Activated CD4-positive, alpha-beta memory T cell treated with anti-CD3 and anti-CD28 coated beads, Interleukin-2, amount 10 ng/mL, durations not matched to agents 7 days and 5 days (primary cell): ENCODE data around the gene NAT8L. TPM values are rescaled to one million over a fixed set of nuclear protein-coding genes. Genes with fewer than 3 reads are reported as not detected.

Experiments used
- CTCF ChIA-PET: fragments of 350-600 bp; sonication (Branson Sonifier 250); formaldehyde crosslinking; loops from one replicate; lab custom pipeline; 2021; ENCODE audit warnings: antibody characterized with exemption, inconsistent platforms; lab: Charles Lee
- POLR2A ChIA-PET: fragments of 350-600 bp; sonication (Branson Sonifier 250); formaldehyde crosslinking; loops from one replicate; lab custom pipeline; 2021; ENCODE audit warnings: antibody characterized with exemption; lab: Charles Lee
- DNase-seq: peaks from one replicate; pipeline ENCODE4 v3.0.0-alpha.2; 2020
- H3K27ac Mint-ChIP-seq: one replicate; pipeline ENCODE4 v1.8.0; 2021; ENCODE audit warnings: mild to moderate bottlenecking, mixed read lengths
- H3K27me3 Mint-ChIP-seq: one replicate; pipeline ENCODE4 v1.8.0; 2021; ENCODE audit warnings: mixed read lengths
- H3K36me3 Mint-ChIP-seq: one replicate; pipeline ENCODE4 v1.8.0; 2021; ENCODE audit warnings: low read depth, mixed read lengths
- H3K4me1 Mint-ChIP-seq: one replicate; pipeline ENCODE4 v1.8.0; 2021; ENCODE audit warnings: mixed read lengths
- H3K4me3 Mint-ChIP-seq: one replicate; pipeline ENCODE4 v1.8.0; 2021; ENCODE audit warnings: mild to moderate bottlenecking, mixed read lengths
- H3K9me3 Mint-ChIP-seq: one replicate; pipeline ENCODE4 v1.8.0; 2021; ENCODE audit warnings: mixed read lengths
- total RNA-seq, 2 experiments: library from RNA; stranded (reverse); gene quantifications; one replicate each; pipeline ENCODE4 v1.2.3, GENCODE V29; 2021

NAT8L gene
- total RNA-seq, 2 experiments from 2014 or later = 0.08 to 0.10 TPM

GRCh38 chr4:2104556-2105345 is 45.6 kb downstream of the NAT8L start:
- ChIA-PET CTCF (no interaction called here), POLR2A (interaction anchor here (0.9 kb wide), 1 partner anchor 20 kb away, joined by 3 read pairs; no protein-coding TSS in a partner anchor)
- Mint-ChIP-seq H3K36me3 (peaks cover 9% of the 10 kb centered on the region), H3K9me3 (peaks cover 14% of the 10 kb centered on the region), H3K4me1 (no peaks in the 10 kb centered on the region), H3K27ac (no peak overlapping the region), H3K27me3 (peaks cover 27% of the 10 kb centered on the region), H3K4me3 (no peak overlapping the region)
- DNase-seq = no peak

- no peak overlapping the region for H3K27ac Mint-ChIP-seq
- no peaks in the 10 kb centered on the region for H3K4me1 Mint-ChIP-seq
- ChIA-PET POLR2A (no interaction called here), CTCF (no interaction called here)
- DNase-seq = no peak
- H3K4me3 Mint-ChIP-seq = no peak overlapping the region
- H3K9me3 Mint-ChIP-seq = peaks cover 14% of the 10 kb centered on the region
- peaks cover 32% of the 10 kb centered on the region for H3K27me3 Mint-ChIP-seq
- peaks cover 9% of the 10 kb centered on the region for H3K36me3 Mint-ChIP-seq
Observed at GRCh38 chr4:2105559-2105958, 46.4 kb downstream of the NAT8L start.

GRCh38 chr4:2116687-2117400 is 57.7 kb downstream of the NAT8L start:
- CTCF ChIA-PET = interaction anchor here (0.6 kb wide), 1 partner anchor 456 kb away, joined by 3 read pairs; no protein-coding TSS in a partner anchor
- H3K27ac Mint-ChIP-seq = no peak overlapping the region
- H3K9me3 Mint-ChIP-seq = no peaks in the 10 kb centered on the region
- no peak for DNase-seq
- H3K27me3 Mint-ChIP-seq = peaks cover 5% of the 10 kb centered on the region
- POLR2A ChIA-PET = no interaction called here
- H3K36me3 Mint-ChIP-seq = no peaks in the 10 kb centered on the region
- H3K4me3 Mint-ChIP-seq = no peak overlapping the region
- H3K4me1 Mint-ChIP-seq = no peaks in the 10 kb centered on the region

Other genes with a start within 250 kb of the NAT8L start
- 10 to 100 TPM; 36.6 to 39.3 TPM for gene LETM1, start 203.2 kb upstream of the NAT8L start, total RNA-seq
- 100 to 1,000 TPM; 235 to 248 TPM for gene NSD2, start 187.9 kb upstream of the NAT8L start, total RNA-seq
- gene NELFA, start 50.4 kb upstream of the NAT8L start, total RNA-seq = 10 to 100 TPM; 34.2 to 36.0 TPM
- 10 to 100 TPM; 27.1 to 27.4 TPM for gene HAUS3, start 182.8 kb downstream of the NAT8L start, total RNA-seq
- gene POLN, start 182.8 kb downstream of the NAT8L start, total RNA-seq = 1 to 10 TPM; 3.3 to 4.0 TPM
- 10 to 100 TPM; 26.9 to 29.6 TPM for gene MXD4, start 202.8 kb downstream of the NAT8L start, total RNA-seq